ENCODE data around the gene MYL6.
A peak's percentile ranks its signal among the peaks of the same experiment; 100 is the strongest.

Gene MYL6

DNA sequence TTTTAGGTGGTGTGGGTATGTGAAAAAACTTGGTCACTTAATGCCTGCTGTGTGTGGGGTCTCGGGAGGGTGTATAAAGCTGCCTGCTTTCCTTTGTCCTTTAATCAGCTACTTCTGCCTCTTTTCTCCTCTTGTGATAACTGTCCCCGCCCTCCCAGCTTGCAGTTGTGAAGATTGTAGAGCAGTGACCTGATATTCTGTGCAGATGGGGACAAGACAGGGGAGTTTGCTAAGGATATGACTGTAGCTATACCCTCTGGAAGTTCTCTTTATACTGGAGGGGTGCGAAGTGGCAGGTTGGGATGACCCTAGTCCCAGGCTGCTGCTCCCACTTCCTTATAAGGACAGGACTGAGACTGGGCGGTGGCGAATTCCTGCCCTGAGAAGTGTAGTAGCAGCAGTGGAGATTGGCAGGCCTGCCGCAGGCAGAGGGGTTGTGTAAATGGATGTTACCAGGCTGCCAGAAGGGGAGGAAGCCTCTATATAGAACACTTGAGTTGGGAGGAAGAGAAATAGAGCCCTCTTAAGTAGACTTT, 835 bp downstream of the MYL6 start:
- peak overlapping the region; percentile 94 to 97 (median 96) for H3K4me3 Mint-ChIP-seq
- peak overlapping the region; percentile 99 to 100 (median 100) for H3K27ac Mint-ChIP-seq
- no peaks in the 10 kb centered on the region for H3K27me3 Mint-ChIP-seq (ENCODE audit: low read depth)
- TF ChIP-seq, protein P1, sequence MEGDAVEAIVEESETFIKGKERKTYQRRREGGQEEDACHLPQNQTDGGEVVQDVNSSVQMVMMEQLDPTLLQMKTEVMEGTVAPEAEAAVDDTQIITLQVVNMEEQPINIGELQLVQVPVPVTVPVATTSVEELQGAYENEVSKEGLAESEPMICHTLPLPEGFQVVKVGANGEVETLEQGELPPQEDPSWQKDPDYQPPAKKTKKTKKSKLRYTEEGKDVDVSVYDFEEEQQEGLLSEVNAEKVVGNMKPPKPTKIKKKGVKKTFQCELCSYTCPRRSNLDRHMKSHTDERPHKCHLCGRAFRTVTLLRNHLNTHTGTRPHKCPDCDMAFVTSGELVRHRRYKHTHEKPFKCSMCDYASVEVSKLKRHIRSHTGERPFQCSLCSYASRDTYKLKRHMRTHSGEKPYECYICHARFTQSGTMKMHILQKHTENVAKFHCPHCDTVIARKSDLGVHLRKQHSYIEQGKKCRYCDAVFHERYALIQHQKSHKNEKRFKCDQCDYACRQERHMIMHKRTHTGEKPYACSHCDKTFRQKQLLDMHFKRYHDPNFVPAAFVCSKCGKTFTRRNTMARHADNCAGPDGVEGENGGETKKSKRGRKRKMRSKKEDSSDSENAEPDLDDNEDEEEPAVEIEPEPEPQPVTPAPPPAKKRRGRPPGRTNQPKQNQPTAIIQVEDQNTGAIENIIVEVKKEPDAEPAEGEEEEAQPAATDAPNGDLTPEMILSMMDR (IDR thresholded peaks at IDR 0.05; ENCODE audit: unreplicated experiment in 3 of 3) = no peak
- peaks cover 60% of the 10 kb centered on the region for H3K36me3 Mint-ChIP-seq (ENCODE audit: low read depth)
- peaks cover 56% of the 10 kb centered on the region for H3K4me1 Mint-ChIP-seq
- no peaks in the 10 kb centered on the region for H3K9me3 Mint-ChIP-seq

- Mint-ChIP-seq H3K4me3 (peak overlapping the region; percentile 94 to 97 (median 96)), H3K27ac (peak overlapping the region; percentile 99 to 100 (median 100)), H3K27me3 (ENCODE audit: low read depth) (no peaks in the 10 kb centered on the region), H3K9me3 (no peaks in the 10 kb centered on the region), H3K36me3 (ENCODE audit: low read depth) (peaks cover 66% of the 10 kb centered on the region), H3K4me1 (peaks cover 49% of the 10 kb centered on the region)
- TF ChIP-seq, protein P1 (IDR thresholded peaks at IDR 0.05; ENCODE audit: unreplicated experiment in 3 of 3) = no peak
These were observed 1.5 kb downstream of the MYL6 start for GRCh38 chr12:56159482-56160192.

DNA sequence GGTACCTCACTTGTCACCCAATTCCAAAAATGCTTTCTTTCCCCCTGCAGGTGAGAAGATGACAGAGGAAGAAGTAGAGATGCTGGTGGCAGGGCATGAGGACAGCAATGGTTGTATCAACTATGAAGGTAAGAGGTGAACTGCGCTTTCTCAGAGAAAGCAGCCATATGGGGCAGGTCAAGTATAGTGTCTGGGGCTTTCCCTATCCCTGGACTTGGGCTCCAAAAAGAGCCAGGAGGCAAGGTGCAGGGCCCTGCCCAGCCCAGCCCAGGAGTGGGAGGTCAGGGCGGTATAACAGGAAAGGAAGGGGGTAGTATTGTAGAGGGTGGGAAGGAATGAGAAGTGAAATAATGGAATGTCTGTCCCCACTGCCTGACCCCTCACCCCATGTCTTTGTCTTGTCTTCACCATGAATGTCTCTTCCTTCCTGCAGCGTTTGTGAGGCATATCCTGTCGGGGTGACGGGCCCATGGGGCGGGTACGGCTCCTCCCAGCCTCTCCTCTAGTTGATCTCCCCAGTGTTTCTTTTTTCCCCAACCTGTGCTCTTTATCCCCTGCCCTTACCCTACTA, 2.1 kb downstream of the MYL6 start:
- peak overlapping the region; percentile 94 to 97 (median 96) for H3K4me3 Mint-ChIP-seq
- peak overlapping the region; percentile 99 to 100 (median 100) for H3K27ac Mint-ChIP-seq

GRCh38 chr12:56160894-56161689, 2.9 kb downstream of the MYL6 start:
- H3K27ac Mint-ChIP-seq = peak overlapping the region; percentile 99 to 100 (median 100)
- H3K36me3 Mint-ChIP-seq (ENCODE audit: low read depth) = peaks cover 65% of the 10 kb centered on the region
- peak overlapping the region; percentile 94 to 97 (median 96) for H3K4me3 Mint-ChIP-seq
- TF ChIP-seq, protein P1 (IDR thresholded peaks at IDR 0.05; ENCODE audit: unreplicated experiment in 3 of 3) = no peak
- H3K9me3 Mint-ChIP-seq = no peaks in the 10 kb centered on the region
- no peaks in the 10 kb centered on the region for H3K27me3 Mint-ChIP-seq (ENCODE audit: low read depth)
- H3K4me1 Mint-ChIP-seq = peaks cover 43% of the 10 kb centered on the region

More for the DNA sequence above, 2.1 kb downstream of the MYL6 start:
- Mint-ChIP-seq H3K27me3 (ENCODE audit: low read depth) (no peaks in the 10 kb centered on the region), H3K4me1 (peaks cover 43% of the 10 kb centered on the region), H3K36me3 (ENCODE audit: low read depth) (peaks cover 65% of the 10 kb centered on the region), H3K9me3 (no peaks in the 10 kb centered on the region)
- TF ChIP-seq, protein P1 (IDR thresholded peaks at IDR 0.05; ENCODE audit: unreplicated experiment in 3 of 3) = no peak

DNA sequence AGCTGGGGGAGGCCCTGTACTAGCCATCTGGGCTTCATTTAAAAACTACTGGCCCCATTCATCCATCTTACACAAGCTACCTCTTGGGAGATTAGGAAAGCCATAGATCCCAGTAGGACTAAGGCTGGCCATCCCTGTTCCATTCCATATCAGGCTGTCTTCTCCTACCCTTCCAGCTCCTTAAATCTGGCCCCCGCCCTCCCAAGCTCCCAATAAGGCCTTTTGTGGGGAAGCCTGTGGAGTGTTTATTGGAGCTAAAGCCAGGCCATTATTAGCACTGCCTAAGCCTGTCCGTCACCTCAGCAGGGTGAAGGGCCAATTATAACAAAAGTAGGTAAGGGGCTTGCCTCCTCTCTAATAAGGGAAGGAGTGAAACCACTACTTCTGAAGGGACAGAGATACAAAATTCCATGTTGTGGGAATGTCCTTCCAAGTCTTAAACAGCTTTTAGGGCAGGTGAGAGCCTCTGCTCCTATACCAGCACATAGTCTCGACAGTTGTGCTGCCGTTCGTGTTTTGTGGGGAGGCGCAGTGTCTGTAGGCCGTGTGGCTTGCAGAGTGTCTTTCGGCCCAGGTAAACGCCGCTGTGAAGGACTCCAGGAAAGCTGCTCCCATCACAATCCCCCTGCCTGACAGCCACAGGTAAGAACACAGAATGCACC, 3.7 kb downstream of the MYL6 start:
- no peaks in the 10 kb centered on the region for H3K9me3 Mint-ChIP-seq
- TF ChIP-seq, protein P1 (IDR thresholded peaks at IDR 0.05; ENCODE audit: unreplicated experiment in 3 of 3) = no peak
- no peaks in the 10 kb centered on the region for H3K27me3 Mint-ChIP-seq (ENCODE audit: low read depth)

More for the DNA sequence above, 3.7 kb downstream of the MYL6 start:
- Mint-ChIP-seq H3K36me3 (ENCODE audit: low read depth) (peaks cover 65% of the 10 kb centered on the region), H3K27ac (peak overlapping the region; percentile 58 to 100 (median 99)), H3K4me1 (peaks cover 43% of the 10 kb centered on the region), H3K4me3 (peak overlapping the region; percentile 94 to 97 (median 96))

Data from nephron (organoid).